H9 (cell line): ENCODE measurements around the gene PLEKHJ1. TPM values are rescaled to one million over a fixed set of nuclear protein-coding genes. Genes with fewer than 3 reads are reported as not detected.
A peak's percentile ranks its signal among the peaks of the same experiment; 100 is the strongest.

ENCODE experiments used
- DNase-seq: peaks from one replicate; pipeline ENCODE4 v3.0.0-alpha.2; 2017
- H2AFZ ChIP-seq: one replicate; pipeline ENCODE4 v1.6.1; 2013; ENCODE audit warnings: mild to moderate bottlenecking, low read length, control low read depth, moderate library complexity
- H2AK5ac ChIP-seq: 2 replicates; pipeline ENCODE4 v1.6.1; 2013; ENCODE audit warnings: low read length, control low read depth, mixed read lengths; ENCODE audit not compliant: insufficient read length
- H2BK120ac ChIP-seq: one replicate; pipeline ENCODE4 v1.6.1; 2013; ENCODE audit warnings: low read depth, mild to moderate bottlenecking, low read length, control low read depth, inconsistent platforms; ENCODE audit not compliant: poor library complexity, severe bottlenecking
- H2BK12ac ChIP-seq: 2 replicates; pipeline ENCODE4 v1.6.1; 2013; ENCODE audit warnings: low read length, control low read depth, mixed read lengths, low read depth; ENCODE audit not compliant: insufficient read length
- H2BK15ac ChIP-seq: 2 replicates; pipeline ENCODE4 v1.6.1; 2013; ENCODE audit warnings: low read depth, low read length, control low read depth
- H2BK20ac ChIP-seq: one replicate; pipeline ENCODE4 v1.6.1; 2013; ENCODE audit warnings: low read depth, mild to moderate bottlenecking, low read length, control low read depth, inconsistent platforms; ENCODE audit not compliant: poor library complexity, severe bottlenecking
- H2BK5ac ChIP-seq: 2 replicates; pipeline ENCODE4 v1.6.1; 2013; ENCODE audit warnings: low read length, control low read depth, mixed read lengths; ENCODE audit not compliant: insufficient read length
- H3K14ac ChIP-seq: 2 replicates; pipeline ENCODE4 v1.6.1; 2013; ENCODE audit warnings: low read length, control low read depth; ENCODE audit not compliant: insufficient read depth
- H3K18ac ChIP-seq: 2 replicates; pipeline ENCODE4 v1.6.1; 2013; ENCODE audit warnings: low read depth, mild to moderate bottlenecking, mixed read lengths, low read length, control low read depth; ENCODE audit not compliant: insufficient read length
- H3K23ac ChIP-seq: 2 replicates; pipeline ENCODE4 v1.6.1; 2013; ENCODE audit warnings: low read length, control low read depth, mixed read lengths, low read depth; ENCODE audit not compliant: insufficient read length
- H3K23me2 ChIP-seq: 2 replicates; pipeline ENCODE4 v1.6.1; 2013; ENCODE audit warnings: low read depth, mild to moderate bottlenecking, mixed read lengths, low read length, control low read depth; ENCODE audit not compliant: insufficient read length, poor library complexity, severe bottlenecking
- H3K27ac ChIP-seq: 2 replicates; pipeline ENCODE4 v1.5.1; 2013; ENCODE audit warnings: low read length, control low read depth, mixed read lengths, low read depth; ENCODE audit not compliant: insufficient read length
- H3K27me3 ChIP-seq: 2 replicates; pipeline ENCODE4 v1.6.1; 2013; ENCODE audit warnings: low read length, control low read depth, inconsistent platforms; ENCODE audit not compliant: insufficient read depth
- H3K4ac ChIP-seq: 2 replicates; pipeline ENCODE4 v1.6.1; 2013; ENCODE audit warnings: low read depth, mild to moderate bottlenecking, control low read depth, inconsistent platforms, low read length, moderate library complexity
- H3K4me1 ChIP-seq: 2 replicates; pipeline ENCODE4 v1.6.1; 2013; ENCODE audit warnings: low read length, control low read depth, inconsistent platforms; ENCODE audit not compliant: insufficient read depth
- H3K4me2 ChIP-seq: 2 replicates; pipeline ENCODE4 v1.6.1; 2013; ENCODE audit warnings: low read length, control low read depth, mixed read lengths; ENCODE audit not compliant: insufficient read length, insufficient read depth
- H3K56ac ChIP-seq: 2 replicates; pipeline ENCODE4 v1.6.1; 2013; ENCODE audit warnings: low read depth, mild to moderate bottlenecking, mixed read lengths, low read length, control low read depth; ENCODE audit not compliant: insufficient read length
- H3K79me1 ChIP-seq: 2 replicates; pipeline ENCODE4 v1.6.1; 2013; ENCODE audit warnings: low read depth, mild to moderate bottlenecking, moderate library complexity, low read length, control low read depth, inconsistent platforms; ENCODE audit not compliant: insufficient read depth, poor library complexity, severe bottlenecking
- H3K79me2 ChIP-seq: 2 replicates; pipeline ENCODE4 v1.6.1; 2013; ENCODE audit warnings: low read length, control low read depth, inconsistent platforms; ENCODE audit not compliant: insufficient read depth
- H3K9ac ChIP-seq: 2 replicates; pipeline ENCODE4 v1.6.1; 2013; ENCODE audit warnings: low read length, control low read depth, mixed read lengths; ENCODE audit not compliant: insufficient read length; ENCODE audit errors: extremely low read depth
- H3K9me3 ChIP-seq: one replicate; pipeline ENCODE4 v1.6.1; 2013; ENCODE audit warnings: low read depth, low read length, inconsistent platforms; ENCODE audit not compliant: control insufficient read depth
- H3T11ph ChIP-seq: one replicate; pipeline ENCODE4 v1.6.1; 2013; ENCODE audit warnings: mild to moderate bottlenecking, low read length, control low read depth, inconsistent platforms
- H4K20me1 ChIP-seq: one replicate; pipeline ENCODE4 v1.6.1; 2013; ENCODE audit not compliant: control insufficient read depth, insufficient read length, insufficient read depth
- H4K5ac ChIP-seq: 2 replicates; pipeline ENCODE4 v1.6.1; 2013; ENCODE audit warnings: low read depth, mild to moderate bottlenecking, mixed read lengths, low read length, control low read depth; ENCODE audit not compliant: insufficient read length
- H4K8ac ChIP-seq: replicated peaks from 2 replicates; pipeline ENCODE4 v1.6.1; 2013; ENCODE audit warnings: low read length, control low read depth, mixed read lengths, low read depth; ENCODE audit not compliant: insufficient read length
- H4K91ac ChIP-seq: 2 replicates; pipeline ENCODE4 v1.6.1; 2013; ENCODE audit warnings: low read depth, mild to moderate bottlenecking, moderate library complexity, mixed read lengths, low read length, control low read depth; ENCODE audit not compliant: insufficient read length
- H3K27ac Mint-ChIP-seq, 3 experiments: 2 replicates in 2 of 3; 3 replicates in 1 of 3; pipeline ENCODE4 v1.8.0; 2020 to 2021; ENCODE audit warnings: mixed read lengths in 3 of 3, mild to moderate bottlenecking in 1 of 3, moderate library complexity in 1 of 3
- H3K27me3 Mint-ChIP-seq: 2 replicates; pipeline ENCODE4 v1.8.0; 2021; ENCODE audit warnings: low read depth, mild to moderate bottlenecking, moderate library complexity, mixed read lengths
- H3K36me3 Mint-ChIP-seq, 3 experiments: 2 replicates in 2 of 3; 3 replicates in 1 of 3; pipeline ENCODE4 v1.8.0; 2020 to 2021; ENCODE audit warnings: low read depth in 3 of 3, mixed read lengths in 3 of 3; ENCODE audit not compliant: insufficient read depth in 1 of 3
- H3K4me1 Mint-ChIP-seq, 2 experiments: 2 replicates each; pipeline ENCODE4 v1.8.0; 2020; ENCODE audit warnings: mixed read lengths in 2 of 2
- H3K4me3 Mint-ChIP-seq, 2 experiments: 2 replicates in 1 of 2; 3 replicates in 1 of 2; pipeline ENCODE4 v1.8.0; 2020 to 2021; ENCODE audit warnings: mild to moderate bottlenecking in 2 of 2, mixed read lengths in 2 of 2, moderate library complexity in 1 of 2
- H3K9me3 Mint-ChIP-seq, 2 experiments: 2 replicates in 1 of 2; 3 replicates in 1 of 2; pipeline ENCODE4 v1.8.0; 2020; ENCODE audit warnings: mild to moderate bottlenecking in 2 of 2, mixed read lengths in 2 of 2, moderate library complexity in 1 of 2
- CTCF ChIP-seq: fragments of 200-600 bp; sonication (generic); conservative IDR thresholded peaks from 3 replicates; pipeline ENCODE4 v1.8.0; 2021; ENCODE audit warnings: antibody characterized with exemption, mild to moderate bottlenecking
- WGBS: extraction: QIAGEN DNeasy Blood & Tissue Kit; methylation state at CpG from one replicate; pipeline ENCODE4 v1.1.7; 2013; ENCODE audit warnings: missing lambda C conversion rate, low lambda C conversion rate, mixed read lengths; ENCODE audit not compliant: insufficient read length; ENCODE audit errors: extremely low coverage; 5-methylcytosine and 5-hydroxymethylcytosine counted together
- total RNA-seq: library from RNA; stranded (reverse); gene quantifications from 2 replicates; pipeline ENCODE4 v1.2.1, GENCODE V29; 2021

PLEKHJ1 gene
- total RNA-seq, 1 experiment from 2014 or later: 139 TPM

DNA sequence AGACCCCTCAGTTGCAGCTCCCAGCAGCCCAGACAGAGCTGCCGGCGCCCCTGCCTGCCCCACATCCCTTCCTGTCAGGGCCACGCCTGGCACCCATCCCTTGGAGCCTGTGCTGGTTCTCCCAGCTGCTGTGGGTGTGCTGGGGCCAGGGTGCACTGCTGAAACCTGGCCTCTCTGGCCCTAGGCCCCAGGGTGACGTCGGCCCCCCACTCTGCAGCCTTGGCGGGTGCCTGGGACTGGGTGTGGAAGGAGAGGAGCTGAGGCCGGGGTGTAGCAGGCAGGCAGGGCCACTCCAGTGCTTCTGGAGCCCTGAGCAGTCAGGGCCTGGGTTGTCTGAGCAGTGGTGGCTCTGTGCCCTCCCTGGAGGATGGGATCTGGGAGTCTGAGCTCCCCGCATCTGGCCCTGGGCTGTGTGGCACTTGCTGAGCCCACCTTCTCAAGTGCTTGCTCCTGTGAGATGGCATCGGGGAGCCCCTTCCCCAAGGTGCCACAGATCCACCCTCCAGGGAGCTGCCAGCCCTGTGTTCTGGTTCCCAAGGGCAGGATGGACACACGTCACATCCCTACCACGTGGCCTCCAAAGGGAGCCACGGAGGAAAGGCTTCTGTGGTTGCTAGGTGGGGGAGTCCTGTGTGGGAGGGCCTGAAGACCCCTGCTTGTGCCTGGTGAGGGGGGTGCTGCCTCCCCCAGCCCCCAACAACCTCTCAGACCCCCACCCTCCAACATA, 5.2 kb downstream of the PLEKHJ1 start:
- Histone ChIP-seq H3K4me1 (no peaks in the 10 kb centered on the region), H2BK12ac (no peak overlapping the region), H2BK15ac (no peak overlapping the region), H3K23ac (no peak overlapping the region), H3K27ac (no peak overlapping the region), H2BK5ac (no peak overlapping the region), H3K27me3 (no peaks in the 10 kb centered on the region), H3K9me3 (no peaks in the 10 kb centered on the region), H3K56ac (no peak overlapping the region), H3K23me2 (peaks cover 6% of the 10 kb centered on the region), H3K9ac (no peak overlapping the region), H3K14ac (no peak overlapping the region), H3K4ac (no peak overlapping the region), H3K4me2 (no peak overlapping the region), H2BK20ac (no peak overlapping the region), H4K5ac (no peak overlapping the region), H3T11ph (no peak overlapping the region), H2AFZ (no peak overlapping the region), H2AK5ac (no peak overlapping the region), H4K20me1 (no peaks in the 10 kb centered on the region), H3K79me1 (no peaks in the 10 kb centered on the region), H3K18ac (no peak overlapping the region), H4K91ac (no peak overlapping the region), H4K8ac (no peak overlapping the region), H2BK120ac (no peak overlapping the region), H3K79me2 (no peaks in the 10 kb centered on the region; the same call in 1 of the 2 replicates)
- TF ChIP-seq CTCF: no peak
- Mint-ChIP-seq H3K4me3 (no peak overlapping the region), H3K27me3 (no peaks in the 10 kb centered on the region; the same call in 1 of the 2 replicates), H3K27ac (peak overlapping the region in 2 of 3 experiments; percentile 60 to 83; a peak in 2 of 7 replicates), H3K4me1 (peaks cover 5 to 7% of the 10 kb centered on the region in 2 experiments), H3K36me3 (peaks cover 6 to 48% (median 36%) of the 10 kb centered on the region in 3 experiments; a peak in 6 of 7 replicates), H3K9me3 (no peaks in the 10 kb centered on the region)
- no peak for DNase-seq
- WGBS: no CpG with 5 or more reads among the region's 12 CpGs
